Karpas-422 (cell line): ENCODE measurements around the gene RHOV. TPM values are rescaled to one million over a fixed set of nuclear protein-coding genes. Genes with fewer than 3 reads are reported as not detected.

Experiments
- DNase-seq: peaks from one replicate; pipeline ENCODE4 v3.0.0-alpha.2; 2015
- H2AFZ ChIP-seq: fragments of 200-600 bp; sonication (generic); 2 replicates; pipeline ENCODE4 v1.6.1; 2014; ENCODE audit warnings: antibody characterized with exemption, low read length, mixed read lengths
- H3K27ac ChIP-seq: fragments of 200-600 bp; sonication (generic); 2 replicates; pipeline ENCODE4 v1.5.1; 2014; ENCODE audit warnings: mild to moderate bottlenecking, low read length, moderate library complexity
- H3K27me3 ChIP-seq: fragments of 200-600 bp; sonication (generic); 2 replicates; pipeline ENCODE4 v1.6.1; 2014; ENCODE audit warnings: low read length, mixed read lengths
- H3K36me3 ChIP-seq: fragments of 200-600 bp; sonication (generic); 2 replicates; pipeline ENCODE4 v1.6.1; 2014; ENCODE audit warnings: low read length, mixed read lengths; ENCODE audit not compliant: insufficient read depth
- H3K4me1 ChIP-seq: fragments of 200-600 bp; sonication (generic); 2 replicates; pipeline ENCODE4 v1.6.1; 2014; ENCODE audit warnings: mild to moderate bottlenecking, low read length, mixed read lengths
- H3K4me2 ChIP-seq: fragments of 200-600 bp; sonication (generic); 2 replicates; pipeline ENCODE4 v1.6.1; 2014; ENCODE audit warnings: low read length, low read depth, mild to moderate bottlenecking; ENCODE audit not compliant: poor library complexity, severe bottlenecking
- H3K4me3 ChIP-seq: fragments of 200-600 bp; sonication (generic); 2 replicates; pipeline ENCODE4 v1.5.1; 2014; ENCODE audit warnings: mild to moderate bottlenecking, antibody characterized with exemption, low read length, mixed read lengths
- H3K79me2 ChIP-seq: fragments of 200-600 bp; sonication (generic); 2 replicates; pipeline ENCODE4 v1.6.1; 2014; ENCODE audit warnings: mild to moderate bottlenecking, low read length, mixed read lengths
- H3K9ac ChIP-seq: fragments of 200-600 bp; sonication (generic); 2 replicates; pipeline ENCODE4 v1.6.0; 2014; ENCODE audit warnings: low read length
- H3K9me2 ChIP-seq: fragments of 200-600 bp; sonication (generic), shearing (Covaris generic); replicated peaks from 2 replicates; pipeline ENCODE4 v1.6.0; 2014; ENCODE audit warnings: mild to moderate bottlenecking, low read length, moderate library complexity; ENCODE audit not compliant: insufficient read depth
- H3K9me3 ChIP-seq: fragments of 300-700, 200-600 bp; sonication (generic); 2 replicates; pipeline ENCODE4 v1.6.1; 2014; ENCODE audit warnings: low read length, mixed read lengths
- H4K20me1 ChIP-seq: fragments of 200-600 bp; sonication (generic); 2 replicates; pipeline ENCODE4 v1.6.1; 2014; ENCODE audit warnings: mild to moderate bottlenecking, antibody characterized with exemption, low read length, low read depth; ENCODE audit not compliant: insufficient read depth
- total RNA-seq: library from RNA; depleted of rRNA; stranded (reverse); fragments of >200 nt; shearing (Covaris generic); gene quantifications from 2 replicates; pipeline ENCODE4 v1.2.3, GENCODE V29; 2014; ENCODE audit warnings: low replicate concordance

The RHOV gene
- total RNA-seq, 1 experiment from 2014 or later, result not detected

DNA sequence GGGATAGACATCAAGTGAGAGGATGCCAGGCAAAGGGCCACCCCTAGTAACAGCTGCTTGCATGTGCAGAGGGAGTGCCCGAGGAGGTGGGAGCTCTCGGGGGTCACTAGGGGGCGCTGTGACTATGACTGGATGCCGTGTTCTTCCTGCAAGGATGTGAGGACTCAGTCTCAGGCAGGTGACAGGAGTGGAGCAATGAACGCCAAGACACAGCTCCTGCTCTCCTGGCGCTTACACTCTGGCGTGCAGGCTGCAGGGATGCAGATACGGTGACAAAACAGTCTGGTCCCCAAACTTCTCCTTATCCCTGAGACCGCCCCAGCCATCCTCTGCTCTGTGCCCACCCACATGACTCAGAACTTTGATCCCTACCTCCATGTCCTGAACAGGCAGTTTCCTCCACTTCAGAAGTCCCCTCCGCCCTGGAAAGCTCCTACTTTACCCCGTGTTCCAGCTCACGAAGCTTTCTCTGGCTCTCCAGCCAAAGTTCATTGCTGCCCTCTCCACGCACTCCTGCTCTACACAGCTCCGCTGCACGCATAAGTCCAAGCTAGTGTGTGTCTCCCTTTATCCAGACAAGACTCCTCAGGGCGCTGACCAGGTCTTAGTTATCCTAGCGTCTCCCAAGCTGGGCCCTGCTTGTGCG is 14.7 kb downstream of the RHOV start:
- Histone ChIP-seq H3K4me2 (peak overlapping the region; percentile 73), H2AFZ (peak overlapping the region; percentile 90; the same call in 1 of the 2 replicates)

DNA sequence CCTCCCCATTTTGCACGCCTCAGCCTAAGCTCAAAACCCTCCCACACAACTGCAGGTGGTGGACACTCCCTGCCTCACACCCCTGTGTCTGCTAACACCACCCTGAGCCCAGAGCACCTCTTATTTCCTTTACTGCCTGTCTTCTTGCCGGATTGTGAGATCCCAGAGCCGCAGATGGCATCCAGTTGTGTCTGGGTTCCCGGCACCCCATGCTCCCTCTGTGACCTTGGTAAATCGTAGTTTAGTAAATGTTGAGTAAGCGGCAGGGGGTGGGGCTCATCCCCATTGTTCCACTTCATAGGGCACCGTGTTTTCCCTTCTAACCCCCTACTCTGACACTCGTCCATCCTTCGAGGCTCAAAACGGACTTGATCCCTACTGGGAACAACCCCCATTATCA is 15.3 kb downstream of the RHOV start:
- no peak for DNase-seq
- H3K4me3 ChIP-seq, result peak overlapping the region; percentile 57
- peak overlapping the region; percentile 73 for H3K4me2 ChIP-seq
- no peaks in the 10 kb centered on the region for H3K9me2 ChIP-seq
- peak overlapping the region; percentile 78 for H3K27ac ChIP-seq
- peak overlapping the region; percentile 63 for H3K9ac ChIP-seq
- H3K27me3 ChIP-seq, result no peaks in the 10 kb centered on the region
- peaks cover 25% of the 10 kb centered on the region for H3K4me1 ChIP-seq
- H3K9me3 ChIP-seq, result no peaks in the 10 kb centered on the region
- H3K79me2 ChIP-seq, result no peaks in the 10 kb centered on the region
- no peaks in the 10 kb centered on the region for H4K20me1 ChIP-seq
- peak overlapping the region; percentile 90; the same call in 1 of the 2 replicates for H2AFZ ChIP-seq
- H3K36me3 ChIP-seq, result no peaks in the 10 kb centered on the region

More for the DNA sequence above, 14.7 kb downstream of the RHOV start:
- no peaks in the 10 kb centered on the region for H3K79me2 ChIP-seq
- peak overlapping the region; percentile 63 for H3K9ac ChIP-seq
- no peaks in the 10 kb centered on the region for H4K20me1 ChIP-seq
- no peak overlapping the region; the same call in 1 of the 2 replicates for H3K4me3 ChIP-seq
- no peaks in the 10 kb centered on the region for H3K36me3 ChIP-seq
- no peaks in the 10 kb centered on the region for H3K9me3 ChIP-seq
- H3K27ac ChIP-seq, result peak overlapping the region; percentile 78; the same call in 1 of the 2 replicates
- peak; percentile 95 for DNase-seq
- H3K4me1 ChIP-seq, result peaks cover 25% of the 10 kb centered on the region
- no peaks in the 10 kb centered on the region for H3K9me2 ChIP-seq
- H3K27me3 ChIP-seq, result no peaks in the 10 kb centered on the region

DNA sequence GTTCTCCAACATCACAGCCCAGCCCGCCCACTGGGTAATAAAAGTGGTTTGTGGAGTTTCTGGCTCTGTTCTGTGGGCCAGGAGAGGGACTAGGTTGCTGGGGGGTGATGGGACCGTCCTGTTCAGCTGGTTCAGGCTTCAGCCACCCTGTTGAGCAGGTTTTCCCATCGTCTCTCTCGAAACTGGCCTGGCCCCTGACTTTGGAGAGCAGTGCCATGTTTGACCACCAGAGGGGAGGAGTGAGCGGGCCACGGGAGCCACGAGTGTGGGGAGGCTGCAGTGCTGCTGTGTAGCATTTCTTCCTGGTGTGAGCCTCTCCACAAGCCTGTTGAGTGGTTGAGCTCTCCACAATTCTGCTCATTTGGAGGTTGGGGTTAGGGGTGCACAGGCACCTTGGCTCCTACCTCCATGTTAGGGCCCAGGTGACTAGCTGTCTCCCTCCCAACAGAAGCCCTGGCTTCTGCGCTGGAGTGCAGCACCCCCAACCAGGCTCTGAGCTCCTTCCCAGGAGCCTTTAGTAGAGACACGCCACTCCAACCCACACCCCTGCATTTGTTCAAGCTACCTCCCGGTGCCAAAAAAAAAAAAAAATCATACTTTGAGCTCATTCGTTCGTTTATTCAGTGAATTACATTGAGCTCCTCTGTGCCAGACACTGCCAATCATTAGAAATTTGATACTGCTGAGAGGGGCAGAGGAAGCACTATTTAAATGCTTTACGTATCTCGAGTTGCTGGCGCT is 16.3 kb downstream of the RHOV start:
- no peaks in the 10 kb centered on the region for H3K9me2 ChIP-seq
- no peaks in the 10 kb centered on the region for H3K36me3 ChIP-seq
- peak overlapping the region; percentile 63 for H3K9ac ChIP-seq
- H3K4me1 ChIP-seq, result peaks cover 25% of the 10 kb centered on the region
- H3K79me2 ChIP-seq, result no peaks in the 10 kb centered on the region
- DNase-seq, result peak; percentile 95
- H3K9me3 ChIP-seq, result no peaks in the 10 kb centered on the region
- H3K4me3 ChIP-seq, result peak overlapping the region; percentile 57
- peak overlapping the region; percentile 90 for H2AFZ ChIP-seq
- peak overlapping the region; percentile 73 for H3K4me2 ChIP-seq
- no peaks in the 10 kb centered on the region for H4K20me1 ChIP-seq
- H3K27ac ChIP-seq, result peak overlapping the region; percentile 78
- H3K27me3 ChIP-seq, result no peaks in the 10 kb centered on the region

DNA sequence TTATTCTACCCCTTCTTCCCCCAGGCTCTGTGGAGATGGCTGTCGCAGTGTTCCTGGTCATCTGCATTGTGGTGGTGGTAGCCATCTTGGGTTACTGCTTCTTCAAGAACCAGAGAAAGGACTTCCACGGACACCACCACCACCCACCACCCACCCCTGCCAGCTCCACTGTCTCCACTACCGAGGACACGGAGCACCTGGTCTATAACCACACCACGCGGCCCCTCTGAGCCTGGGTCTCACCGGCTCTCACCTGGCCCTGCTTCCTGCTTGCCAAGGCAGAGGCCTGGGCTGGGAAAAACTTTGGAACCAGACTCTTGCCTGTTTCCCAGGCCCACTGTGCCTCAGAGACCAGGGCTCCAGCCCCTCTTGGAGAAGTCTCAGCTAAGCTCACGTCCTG is 17.3 kb downstream of the RHOV start:
- H4K20me1 ChIP-seq, result no peaks in the 10 kb centered on the region
- no peak overlapping the region for H3K27ac ChIP-seq
- DNase-seq, result no peak
- no peaks in the 10 kb centered on the region for H3K79me2 ChIP-seq
- H3K9me3 ChIP-seq, result no peaks in the 10 kb centered on the region
- H3K9ac ChIP-seq, result no peak overlapping the region
- no peaks in the 10 kb centered on the region for H3K27me3 ChIP-seq
- no peaks in the 10 kb centered on the region for H3K36me3 ChIP-seq
- H3K4me2 ChIP-seq, result no peak overlapping the region
- no peaks in the 10 kb centered on the region for H3K9me2 ChIP-seq
- H3K4me3 ChIP-seq, result no peak overlapping the region
- peaks cover 25% of the 10 kb centered on the region for H3K4me1 ChIP-seq
- H2AFZ ChIP-seq, result peak overlapping the region; percentile 57; the same call in 1 of the 2 replicates

DNA sequence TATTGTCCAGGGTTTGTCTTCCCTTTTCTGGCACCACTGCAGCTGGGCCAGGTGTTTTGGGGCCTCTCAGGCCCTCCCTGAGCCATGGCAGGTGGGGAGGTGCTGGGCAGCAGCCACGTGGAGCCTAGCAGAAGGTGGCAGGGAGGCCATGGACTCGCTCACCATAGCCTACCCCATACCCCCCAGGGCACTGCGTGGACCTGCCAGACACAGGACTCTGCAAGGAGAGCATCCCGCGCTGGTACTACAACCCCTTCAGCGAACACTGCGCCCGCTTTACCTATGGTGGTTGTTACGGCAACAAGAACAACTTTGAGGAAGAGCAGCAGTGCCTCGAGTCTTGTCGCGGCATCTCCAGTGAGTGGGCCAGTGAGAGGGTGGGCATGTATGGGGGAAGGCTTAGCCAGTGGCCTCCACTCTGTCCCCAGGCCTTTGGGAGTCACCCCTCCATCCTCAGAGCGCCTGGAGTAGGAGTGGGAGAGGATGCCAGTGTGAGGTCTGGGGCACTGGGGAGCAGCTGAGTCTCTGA is 18.3 kb downstream of the RHOV start:
- Histone ChIP-seq H3K9me2 (no peaks in the 10 kb centered on the region), H3K4me2 (no peak overlapping the region), H3K9me3 (no peaks in the 10 kb centered on the region), H3K27me3 (no peaks in the 10 kb centered on the region), H3K4me3 (no peak overlapping the region), H3K36me3 (no peaks in the 10 kb centered on the region), H2AFZ (no peak overlapping the region), H3K9ac (no peak overlapping the region), H4K20me1 (no peaks in the 10 kb centered on the region), H3K4me1 (peaks cover 25% of the 10 kb centered on the region), H3K27ac (no peak overlapping the region), H3K79me2 (no peaks in the 10 kb centered on the region)
- no peak for DNase-seq

DNA sequence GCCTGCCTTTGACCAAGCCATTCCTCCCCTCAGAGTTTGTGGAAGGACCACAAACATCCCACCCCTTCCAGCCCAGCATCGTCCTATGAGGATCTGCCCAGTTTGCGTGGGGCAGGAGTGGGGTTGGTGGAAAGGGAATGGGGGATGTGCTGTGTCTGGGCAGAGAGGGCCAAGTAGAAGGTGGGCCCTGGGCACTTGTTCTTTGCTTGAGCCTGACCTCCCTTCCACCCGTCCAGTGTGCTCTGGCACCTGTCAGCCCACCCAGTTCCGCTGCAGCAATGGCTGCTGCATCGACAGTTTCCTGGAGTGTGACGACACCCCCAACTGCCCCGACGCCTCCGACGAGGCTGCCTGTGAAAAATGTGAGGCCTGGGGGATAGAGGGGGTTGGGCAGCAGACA is 19.9 kb downstream of the RHOV start:
- no peaks in the 10 kb centered on the region for H3K9me2 ChIP-seq
- no peaks in the 10 kb centered on the region for H3K36me3 ChIP-seq
- H4K20me1 ChIP-seq, result no peaks in the 10 kb centered on the region
- no peak overlapping the region for H3K4me3 ChIP-seq
- DNase-seq, result no peak
- H2AFZ ChIP-seq, result no peak overlapping the region
- H3K9ac ChIP-seq, result no peak overlapping the region
- no peaks in the 10 kb centered on the region for H3K79me2 ChIP-seq
- no peaks in the 10 kb centered on the region for H3K9me3 ChIP-seq
- no peak overlapping the region for H3K4me2 ChIP-seq
- no peaks in the 10 kb centered on the region for H3K27me3 ChIP-seq
- no peak overlapping the region for H3K27ac ChIP-seq
- peaks cover 20% of the 10 kb centered on the region for H3K4me1 ChIP-seq

DNA sequence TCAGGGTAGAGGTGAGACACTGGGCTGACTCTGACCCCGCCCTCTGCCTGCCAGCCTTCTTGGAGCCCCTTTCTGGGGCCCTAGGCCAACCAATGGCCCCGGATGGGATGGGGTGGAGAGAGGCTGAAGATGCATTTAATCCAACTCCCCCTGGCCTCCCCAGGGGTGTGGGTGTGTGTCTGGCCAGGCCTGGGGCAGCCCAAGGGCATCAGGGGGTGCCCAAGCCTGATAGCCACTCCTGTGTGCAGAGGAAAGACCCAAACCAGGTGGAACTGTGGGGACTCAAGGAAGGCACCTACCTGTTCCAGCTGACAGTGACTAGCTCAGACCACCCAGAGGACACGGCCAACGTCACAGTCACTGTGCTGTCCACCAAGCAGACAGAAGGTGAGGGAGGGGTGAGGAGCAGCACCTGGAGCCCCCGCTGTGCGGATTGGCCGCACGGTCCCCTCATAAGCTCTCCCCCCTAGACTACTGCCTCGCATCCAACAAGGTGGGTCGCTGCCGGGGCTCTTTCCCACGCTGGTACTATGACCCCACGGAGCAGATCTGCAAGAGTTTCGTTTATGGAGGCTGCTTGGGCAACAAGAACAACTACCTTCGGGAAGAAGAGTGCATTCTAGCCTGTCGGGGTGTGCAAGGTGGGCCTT is 20.7 kb downstream of the RHOV start:
- Histone ChIP-seq H3K36me3 (no peaks in the 10 kb centered on the region), H3K4me1 (peaks cover 13% of the 10 kb centered on the region), H3K27me3 (no peaks in the 10 kb centered on the region), H3K9me3 (no peaks in the 10 kb centered on the region), H3K9me2 (no peaks in the 10 kb centered on the region), H2AFZ (no peak overlapping the region), H4K20me1 (no peaks in the 10 kb centered on the region), H3K4me2 (no peak overlapping the region), H3K4me3 (no peak overlapping the region), H3K79me2 (no peaks in the 10 kb centered on the region), H3K27ac (no peak overlapping the region), H3K9ac (no peak overlapping the region)
- DNase-seq, result no peak

DNA sequence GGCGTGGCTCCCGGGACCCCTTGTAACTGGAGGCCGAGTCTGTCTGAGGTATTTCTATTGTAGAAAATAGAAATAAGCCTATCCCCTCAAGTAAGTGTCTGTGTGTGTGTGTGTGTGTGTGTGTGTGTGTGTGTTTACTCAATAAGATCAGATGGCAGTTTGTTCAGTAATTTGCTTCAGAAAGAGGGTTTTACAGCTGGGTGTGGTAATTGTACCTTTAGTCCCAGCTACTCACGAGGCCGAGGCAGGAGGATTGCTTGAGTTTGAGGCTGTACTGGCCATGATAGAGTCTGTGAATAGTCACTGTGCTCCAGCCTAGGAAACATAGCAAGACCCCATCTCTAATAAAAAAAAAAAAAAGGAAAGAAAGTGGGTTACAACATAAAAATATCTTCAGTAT is 21.5 kb downstream of the RHOV start:
- H3K79me2 ChIP-seq, result no peaks in the 10 kb centered on the region
- no peaks in the 10 kb centered on the region for H3K9me2 ChIP-seq
- H3K4me2 ChIP-seq, result no peak overlapping the region
- no peaks in the 10 kb centered on the region for H4K20me1 ChIP-seq
- H3K9ac ChIP-seq, result no peak overlapping the region
- no peak overlapping the region for H3K27ac ChIP-seq
- no peaks in the 10 kb centered on the region for H3K9me3 ChIP-seq
- H2AFZ ChIP-seq, result no peak overlapping the region
- H3K4me1 ChIP-seq, result peaks cover 7% of the 10 kb centered on the region
- no peaks in the 10 kb centered on the region for H3K27me3 ChIP-seq
- H3K4me3 ChIP-seq, result no peak overlapping the region
- no peaks in the 10 kb centered on the region for H3K36me3 ChIP-seq
- DNase-seq, result no peak
